Measurements from ENCODE around the gene MTG2. TPM values are rescaled to one million over a fixed set of nuclear protein-coding genes. Genes with fewer than 3 reads are reported as not detected.

MTG2 gene
- total and polyA plus RNA-seq, 2 of the 13 experiments (the other 11 are each of a cell fraction or from before 2014, with no cell fraction given): 20.4 to 37.8 TPM

DNA sequence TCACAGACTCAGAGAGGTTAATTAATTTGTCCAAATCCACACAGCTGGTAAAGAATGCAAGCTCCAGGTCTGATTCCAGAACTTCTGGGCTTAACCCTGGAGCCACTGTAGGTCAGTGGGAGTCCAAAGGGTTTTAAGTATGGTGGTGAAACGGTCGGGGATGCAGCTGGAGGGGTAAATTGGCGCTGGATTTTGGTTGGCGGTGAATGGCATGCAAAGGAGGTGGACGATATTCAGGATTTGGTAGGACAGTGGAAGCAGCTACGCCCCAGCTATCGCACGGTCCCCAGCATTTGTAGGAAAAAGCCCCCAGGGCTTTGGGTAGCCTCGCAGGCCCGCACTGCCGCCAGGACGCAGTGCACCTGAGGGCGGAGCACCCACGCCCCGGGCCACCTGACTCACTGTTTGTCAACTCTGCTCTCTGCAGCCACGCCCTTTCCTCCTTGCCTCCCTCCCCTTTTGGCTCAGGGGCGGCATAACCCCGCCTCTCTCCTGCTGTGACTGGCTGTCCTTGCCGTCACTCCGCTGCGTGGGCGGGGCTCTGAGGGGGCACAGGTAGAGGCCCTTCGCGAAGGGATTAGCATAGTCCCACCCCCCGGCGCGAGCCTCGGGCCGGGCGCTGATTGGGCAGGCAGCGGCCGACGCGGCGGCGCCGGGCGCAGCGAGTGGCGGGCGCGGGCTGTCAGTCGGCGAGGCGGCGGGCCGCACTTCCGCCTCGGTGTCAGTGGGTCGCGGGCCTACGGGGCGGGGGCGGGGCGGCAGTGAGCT is 55.2 kb downstream of the MTG2 start, which contains the start of gene OSBPL2 (continued):
- TF ChIP-seq HNRNPL (IDR thresholded peaks at IDR 0.05; ENCODE audit: low read depth, low read length): no peak
- peak; percentile 30; the same call in 1 of the 2 replicates for TF ChIP-seq HOXA3 (CRISPR knock-in tag; IDR thresholded peaks at IDR 0.05)
- TF ChIP-seq, protein P1, sequence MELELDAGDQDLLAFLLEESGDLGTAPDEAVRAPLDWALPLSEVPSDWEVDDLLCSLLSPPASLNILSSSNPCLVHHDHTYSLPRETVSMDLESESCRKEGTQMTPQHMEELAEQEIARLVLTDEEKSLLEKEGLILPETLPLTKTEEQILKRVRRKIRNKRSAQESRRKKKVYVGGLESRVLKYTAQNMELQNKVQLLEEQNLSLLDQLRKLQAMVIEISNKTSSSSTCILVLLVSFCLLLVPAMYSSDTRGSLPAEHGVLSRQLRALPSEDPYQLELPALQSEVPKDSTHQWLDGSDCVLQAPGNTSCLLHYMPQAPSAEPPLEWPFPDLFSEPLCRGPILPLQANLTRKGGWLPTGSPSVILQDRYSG (CRISPR knock-in tag; IDR thresholded peaks at IDR 0.05): no peak
- no peak for TF ChIP-seq KLF13 (CRISPR knock-in tag; IDR thresholded peaks at IDR 0.05)
- TF ChIP-seq RXRB (CRISPR knock-in tag; IDR thresholded peaks at IDR 0.05; ENCODE audit: borderline replicate concordance): peak; percentile 44; the same call in 1 of the 2 replicates
- TF ChIP-seq ISX (CRISPR knock-in tag; conservative IDR thresholded peaks at IDR 0.05): no peak
- TF ChIP-seq, protein P2, sequence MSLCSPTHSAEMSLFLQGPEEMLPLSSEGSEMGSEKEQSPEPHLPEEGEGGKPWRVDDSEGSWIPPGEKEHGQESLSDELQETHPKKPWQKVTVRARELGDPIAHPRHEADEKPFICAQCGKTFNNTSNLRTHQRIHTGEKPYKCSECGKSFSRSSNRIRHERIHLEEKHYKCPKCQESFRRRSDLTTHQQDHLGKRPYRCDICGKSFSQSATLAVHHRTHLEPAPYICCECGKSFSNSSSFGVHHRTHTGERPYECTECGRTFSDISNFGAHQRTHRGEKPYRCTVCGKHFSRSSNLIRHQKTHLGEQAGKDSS (CRISPR knock-in tag; IDR thresholded peaks at IDR 0.05; ENCODE audit: borderline replicate concordance, low read depth): 0 out of 2 replicates have a peak, but pooled peaks have one; percentile 28
- no peak for TF ChIP-seq ZNF260 (CRISPR knock-in tag; IDR thresholded peaks at IDR 0.05; ENCODE audit: borderline replicate concordance, low read depth)
- TF ChIP-seq, protein P3, sequence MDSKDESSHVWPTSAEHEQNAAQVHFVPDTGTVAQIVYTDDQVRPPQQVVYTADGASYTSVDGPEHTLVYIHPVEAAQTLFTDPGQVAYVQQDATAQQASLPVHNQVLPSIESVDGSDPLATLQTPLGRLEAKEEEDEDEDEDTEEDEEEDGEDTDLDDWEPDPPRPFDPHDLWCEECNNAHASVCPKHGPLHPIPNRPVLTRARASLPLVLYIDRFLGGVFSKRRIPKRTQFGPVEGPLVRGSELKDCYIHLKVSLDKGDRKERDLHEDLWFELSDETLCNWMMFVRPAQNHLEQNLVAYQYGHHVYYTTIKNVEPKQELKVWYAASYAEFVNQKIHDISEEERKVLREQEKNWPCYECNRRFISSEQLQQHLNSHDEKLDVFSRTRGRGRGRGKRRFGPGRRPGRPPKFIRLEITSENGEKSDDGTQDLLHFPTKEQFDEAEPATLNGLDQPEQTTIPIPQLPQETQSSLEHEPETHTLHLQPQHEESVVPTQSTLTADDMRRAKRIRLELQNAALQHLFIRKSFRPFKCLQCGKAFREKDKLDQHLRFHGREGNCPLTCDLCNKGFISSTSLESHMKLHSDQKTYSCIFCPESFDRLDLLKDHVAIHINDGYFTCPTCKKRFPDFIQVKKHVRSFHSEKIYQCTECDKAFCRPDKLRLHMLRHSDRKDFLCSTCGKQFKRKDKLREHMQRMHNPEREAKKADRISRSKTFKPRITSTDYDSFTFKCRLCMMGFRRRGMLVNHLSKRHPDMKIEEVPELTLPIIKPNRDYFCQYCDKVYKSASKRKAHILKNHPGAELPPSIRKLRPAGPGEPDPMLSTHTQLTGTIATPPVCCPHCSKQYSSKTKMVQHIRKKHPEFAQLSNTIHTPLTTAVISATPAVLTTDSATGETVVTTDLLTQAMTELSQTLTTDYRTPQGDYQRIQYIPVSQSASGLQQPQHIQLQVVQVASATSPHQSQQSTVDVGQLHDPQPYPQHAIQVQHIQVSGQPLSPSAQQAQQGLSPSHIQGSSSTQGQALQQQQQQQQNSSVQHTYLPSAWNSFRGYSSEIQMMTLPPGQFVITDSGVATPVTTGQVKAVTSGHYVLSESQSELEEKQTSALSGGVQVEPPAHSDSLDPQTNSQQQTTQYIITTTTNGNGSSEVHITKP (CRISPR knock-in tag; IDR thresholded peaks at IDR 0.05; ENCODE audit: low read depth): no peak
- no peak for TF ChIP-seq MBNL3 (CRISPR knock-in tag; conservative IDR thresholded peaks at IDR 0.05)
- peak; percentile 35; the same call in 1 of the 2 replicates for TF ChIP-seq SALL2 (CRISPR knock-in tag; IDR thresholded peaks at IDR 0.05)
- TF ChIP-seq, protein P4, sequence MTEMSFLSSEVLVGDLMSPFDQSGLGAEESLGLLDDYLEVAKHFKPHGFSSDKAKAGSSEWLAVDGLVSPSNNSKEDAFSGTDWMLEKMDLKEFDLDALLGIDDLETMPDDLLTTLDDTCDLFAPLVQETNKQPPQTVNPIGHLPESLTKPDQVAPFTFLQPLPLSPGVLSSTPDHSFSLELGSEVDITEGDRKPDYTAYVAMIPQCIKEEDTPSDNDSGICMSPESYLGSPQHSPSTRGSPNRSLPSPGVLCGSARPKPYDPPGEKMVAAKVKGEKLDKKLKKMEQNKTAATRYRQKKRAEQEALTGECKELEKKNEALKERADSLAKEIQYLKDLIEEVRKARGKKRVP (CRISPR knock-in tag; IDR thresholded peaks at IDR 0.05): no peak
- peak; percentile 71 for TF ChIP-seq TEAD3 (CRISPR knock-in tag; optimal IDR thresholded peaks at IDR 0.05; ENCODE audit: borderline replicate concordance)
- TF ChIP-seq, protein P5, sequence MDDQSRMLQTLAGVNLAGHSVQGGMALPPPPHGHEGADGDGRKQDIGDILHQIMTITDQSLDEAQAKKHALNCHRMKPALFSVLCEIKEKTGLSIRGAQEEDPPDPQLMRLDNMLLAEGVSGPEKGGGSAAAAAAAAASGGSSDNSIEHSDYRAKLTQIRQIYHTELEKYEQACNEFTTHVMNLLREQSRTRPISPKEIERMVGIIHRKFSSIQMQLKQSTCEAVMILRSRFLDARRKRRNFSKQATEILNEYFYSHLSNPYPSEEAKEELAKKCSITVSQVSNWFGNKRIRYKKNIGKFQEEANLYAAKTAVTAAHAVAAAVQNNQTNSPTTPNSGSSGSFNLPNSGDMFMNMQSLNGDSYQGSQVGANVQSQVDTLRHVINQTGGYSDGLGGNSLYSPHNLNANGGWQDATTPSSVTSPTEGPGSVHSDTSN (CRISPR knock-in tag; IDR thresholded peaks at IDR 0.05; ENCODE audit: borderline replicate concordance): peak; percentile 96; the same call in 1 of the 2 replicates
- TF ChIP-seq, protein P6, sequence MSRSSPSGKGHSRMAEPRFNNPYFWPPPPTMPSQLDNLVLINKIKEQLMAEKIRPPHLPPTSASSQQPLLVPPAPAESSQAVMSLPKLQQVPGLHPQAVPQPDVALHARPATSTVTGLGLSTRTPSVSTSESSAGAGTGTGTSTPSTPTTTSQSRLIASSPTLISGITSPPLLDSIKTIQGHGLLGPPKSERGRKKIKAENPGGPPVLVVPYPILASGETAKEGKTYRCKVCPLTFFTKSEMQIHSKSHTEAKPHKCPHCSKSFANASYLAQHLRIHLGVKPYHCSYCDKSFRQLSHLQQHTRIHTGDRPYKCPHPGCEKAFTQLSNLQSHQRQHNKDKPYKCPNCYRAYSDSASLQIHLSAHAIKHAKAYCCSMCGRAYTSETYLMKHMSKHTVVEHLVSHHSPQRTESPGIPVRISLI (CRISPR knock-in tag; IDR thresholded peaks at IDR 0.05; ENCODE audit: borderline replicate concordance): 0 out of 2 replicates have a peak, but pooled peaks have one; percentile 32
- TF ChIP-seq NFKBIZ (CRISPR knock-in tag; IDR thresholded peaks at IDR 0.05): peak; percentile 65; the same call in 1 of the 2 replicates
- TF ChIP-seq LCORL (IDR thresholded peaks at IDR 0.05): no peak
- peak; percentile 88 for TF ChIP-seq LCORL (CRISPR knock-in tag; IDR thresholded peaks at IDR 0.05)
- 0 out of 2 replicates have a peak, but pooled peaks have one; percentile 62 for TF ChIP-seq PAWR (CRISPR knock-in tag; IDR thresholded peaks at IDR 0.05; ENCODE audit: borderline replicate concordance)

Data from HepG2 (cell line).